ENCODE data around the gene FAM149B1.

The FAM149B1 gene

DNA sequence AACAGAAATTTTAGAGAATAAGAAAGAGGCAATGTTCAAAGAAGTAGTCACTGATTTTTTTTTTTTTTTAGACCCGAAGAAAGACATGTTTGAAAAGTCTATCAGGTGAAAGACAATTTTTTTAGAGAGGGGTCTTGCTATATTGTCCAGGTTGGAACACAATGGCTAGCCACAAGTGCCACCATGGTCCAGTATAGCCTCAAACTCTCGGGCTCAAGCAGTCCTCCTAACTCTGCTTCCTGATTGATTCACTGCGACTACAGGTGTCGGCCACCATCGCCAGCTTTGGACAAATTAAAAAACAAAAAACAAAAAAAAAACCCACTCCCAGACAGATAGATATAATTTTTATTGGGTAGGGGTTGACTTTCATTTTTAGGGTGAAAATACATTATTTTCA is 22.3 kb downstream of the FAM149B1 start:
- no peak overlapping the region for H3K4me3 ChIP-seq (ENCODE audit: low read length)
- no peak for DNase-seq (ENCODE audit: low read depth)
- TF ChIP-seq, protein P1, sequence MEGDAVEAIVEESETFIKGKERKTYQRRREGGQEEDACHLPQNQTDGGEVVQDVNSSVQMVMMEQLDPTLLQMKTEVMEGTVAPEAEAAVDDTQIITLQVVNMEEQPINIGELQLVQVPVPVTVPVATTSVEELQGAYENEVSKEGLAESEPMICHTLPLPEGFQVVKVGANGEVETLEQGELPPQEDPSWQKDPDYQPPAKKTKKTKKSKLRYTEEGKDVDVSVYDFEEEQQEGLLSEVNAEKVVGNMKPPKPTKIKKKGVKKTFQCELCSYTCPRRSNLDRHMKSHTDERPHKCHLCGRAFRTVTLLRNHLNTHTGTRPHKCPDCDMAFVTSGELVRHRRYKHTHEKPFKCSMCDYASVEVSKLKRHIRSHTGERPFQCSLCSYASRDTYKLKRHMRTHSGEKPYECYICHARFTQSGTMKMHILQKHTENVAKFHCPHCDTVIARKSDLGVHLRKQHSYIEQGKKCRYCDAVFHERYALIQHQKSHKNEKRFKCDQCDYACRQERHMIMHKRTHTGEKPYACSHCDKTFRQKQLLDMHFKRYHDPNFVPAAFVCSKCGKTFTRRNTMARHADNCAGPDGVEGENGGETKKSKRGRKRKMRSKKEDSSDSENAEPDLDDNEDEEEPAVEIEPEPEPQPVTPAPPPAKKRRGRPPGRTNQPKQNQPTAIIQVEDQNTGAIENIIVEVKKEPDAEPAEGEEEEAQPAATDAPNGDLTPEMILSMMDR (IDR thresholded peaks at IDR 0.05; ENCODE audit: insufficient read depth, low read depth, low read length, missing control alignments): no peak

DNA sequence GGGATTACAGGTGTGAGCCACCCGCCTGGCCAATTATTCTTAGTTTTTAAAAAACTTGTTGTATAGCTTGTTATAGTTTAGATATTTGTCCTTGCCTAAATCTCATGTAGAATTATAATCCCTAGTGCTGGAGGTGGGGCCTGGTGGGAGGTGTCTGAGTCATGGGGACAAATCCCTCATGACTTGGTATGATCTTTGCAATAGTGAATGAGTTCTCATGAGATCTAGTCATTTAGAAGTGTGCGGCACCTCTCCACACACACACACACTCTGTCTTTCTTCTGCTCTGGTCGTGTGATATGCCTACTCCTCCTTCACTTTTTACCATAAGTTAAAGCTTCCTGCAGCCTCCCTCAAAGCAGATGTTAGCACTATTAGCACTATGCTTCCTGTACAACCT is 37.2 kb downstream of the FAM149B1 start:
- H3K4me3 ChIP-seq (ENCODE audit: low read length): no peak overlapping the region
- no peak for DNase-seq (ENCODE audit: low read depth)
- TF ChIP-seq, protein P1 (IDR thresholded peaks at IDR 0.05; ENCODE audit: insufficient read depth, low read depth, low read length, missing control alignments): no peak

DNA sequence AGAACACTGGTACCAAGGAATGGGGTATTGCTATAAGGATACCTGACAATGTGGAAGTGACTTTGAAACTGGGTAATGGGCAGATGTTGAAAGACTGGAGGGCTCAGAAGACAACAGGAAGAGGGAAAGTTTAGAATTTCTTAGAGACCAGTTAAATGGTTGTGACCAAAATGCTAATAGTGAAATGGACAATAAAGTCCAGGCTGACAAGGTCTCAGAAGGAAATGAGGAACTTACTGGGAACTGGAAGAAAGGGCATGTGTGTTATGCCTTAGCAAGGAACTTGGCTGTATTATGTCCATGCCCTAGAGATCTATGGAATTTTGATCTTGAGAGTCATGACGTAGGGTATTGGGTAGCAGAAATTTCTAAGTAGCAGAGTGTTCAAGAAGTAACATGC is 38.0 kb downstream of the FAM149B1 start:
- H3K4me3 ChIP-seq (ENCODE audit: low read length): no peak overlapping the region
- TF ChIP-seq, protein P1 (IDR thresholded peaks at IDR 0.05; ENCODE audit: insufficient read depth, low read depth, low read length, missing control alignments): no peak
- no peak for DNase-seq (ENCODE audit: low read depth)

DNA sequence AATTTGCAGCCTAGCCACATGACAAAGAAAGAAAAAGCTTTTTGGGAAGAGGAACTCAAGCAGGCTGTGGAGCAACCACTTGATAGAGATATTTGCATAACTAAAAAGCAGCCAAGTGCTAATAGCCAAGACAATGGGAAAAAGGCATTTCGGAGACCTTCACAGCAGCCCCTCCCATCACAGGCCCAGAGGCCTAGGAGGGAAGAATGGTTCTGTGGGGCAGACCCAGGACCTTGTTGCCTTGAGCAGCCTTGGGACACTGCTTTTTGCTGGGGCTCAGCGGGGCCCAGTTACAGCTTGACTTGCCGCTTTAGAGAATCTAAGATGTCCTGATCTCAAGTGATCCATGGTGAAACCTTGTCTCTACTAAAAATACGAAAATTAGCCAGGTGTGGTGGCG is 38.5 kb downstream of the FAM149B1 start:
- TF ChIP-seq, protein P1 (IDR thresholded peaks at IDR 0.05; ENCODE audit: insufficient read depth, low read depth, low read length, missing control alignments): no peak
- no peak for DNase-seq (ENCODE audit: low read depth)
- H3K4me3 ChIP-seq (ENCODE audit: low read length): no peak overlapping the region

DNA sequence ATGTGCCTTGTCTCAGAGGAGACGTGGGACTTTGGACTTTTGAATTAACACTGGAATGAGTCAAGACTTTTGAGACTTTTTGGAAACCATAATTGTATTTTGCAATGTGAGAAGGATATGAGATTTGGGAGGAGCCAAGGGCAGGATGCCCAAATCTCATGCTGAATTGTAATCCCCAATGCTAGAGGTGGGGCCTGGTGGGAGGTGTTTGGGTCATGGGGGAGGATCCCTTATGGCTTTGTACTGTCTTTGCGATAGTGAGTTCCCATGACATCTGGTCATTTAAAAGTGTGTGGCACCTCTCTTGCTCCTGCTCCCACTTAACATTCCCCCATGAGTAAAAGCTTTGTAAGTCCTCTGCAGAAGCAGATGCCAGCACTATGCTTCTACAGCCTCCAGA is 40.0 kb downstream of the FAM149B1 start:
- no peak overlapping the region for H3K4me3 ChIP-seq (ENCODE audit: low read length)
- TF ChIP-seq, protein P1 (IDR thresholded peaks at IDR 0.05; ENCODE audit: insufficient read depth, low read depth, low read length, missing control alignments): no peak
- no peak for DNase-seq (ENCODE audit: low read depth)

DNA sequence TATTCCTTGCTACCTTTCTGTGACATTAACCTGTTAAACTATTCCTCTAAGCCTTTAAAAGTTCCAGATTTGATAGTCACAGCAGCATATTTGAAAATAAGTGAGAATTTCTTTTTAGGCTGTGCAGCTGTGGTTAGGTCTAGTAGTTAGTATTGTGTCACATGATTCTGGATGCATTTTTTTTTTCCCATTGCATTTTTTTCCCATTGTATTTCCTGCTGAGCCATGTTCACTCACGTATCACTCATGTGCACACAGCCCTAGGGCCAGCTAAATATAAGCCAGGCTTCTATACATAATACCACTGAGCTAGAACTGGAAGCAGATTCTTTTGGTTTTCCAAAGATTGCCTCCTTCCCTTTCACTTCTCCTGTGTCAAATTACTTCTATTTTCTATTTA is 41.8 kb downstream of the FAM149B1 start:
- peak; percentile 83 for DNase-seq (ENCODE audit: low read depth)
- no peak overlapping the region for H3K4me3 ChIP-seq (ENCODE audit: low read length)
- TF ChIP-seq, protein P1 (IDR thresholded peaks at IDR 0.05; ENCODE audit: insufficient read depth, low read depth, low read length, missing control alignments): no peak

DNA sequence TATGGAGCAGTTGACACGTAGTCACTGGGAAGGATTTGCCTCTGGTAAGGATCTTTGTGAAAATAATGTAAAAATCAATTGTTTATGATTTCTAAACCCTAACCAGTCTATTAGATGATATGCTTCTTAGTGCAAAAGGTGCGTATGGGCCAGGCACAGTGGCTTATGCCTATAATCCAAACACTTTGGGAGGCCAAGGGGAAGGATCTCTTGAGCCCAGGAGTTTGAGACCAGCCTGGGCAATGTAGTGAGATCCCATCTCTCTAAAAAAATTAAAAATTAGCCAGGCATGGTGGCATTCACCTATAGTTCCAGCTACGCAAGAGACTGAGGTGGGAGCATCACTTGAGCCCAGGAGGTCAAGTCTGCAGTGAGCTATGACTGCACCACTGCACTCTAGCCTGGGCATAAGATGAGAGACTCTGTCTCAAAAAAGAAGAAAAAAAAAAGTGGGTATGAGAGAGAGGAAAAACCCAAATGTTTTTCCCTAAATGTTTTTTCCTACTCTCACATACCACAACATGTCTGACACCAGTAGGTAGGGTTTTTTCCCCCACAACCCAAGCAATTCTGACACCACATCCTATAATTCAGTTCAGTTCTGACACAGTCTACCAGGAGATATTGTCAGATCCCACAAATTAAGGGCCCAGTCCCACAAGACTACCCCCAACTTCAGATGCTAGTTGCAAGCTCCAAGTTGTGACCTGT is 42.6 kb downstream of the FAM149B1 start:
- no peak for DNase-seq (ENCODE audit: low read depth)
- H3K4me3 ChIP-seq (ENCODE audit: low read length): no peak overlapping the region
- TF ChIP-seq, protein P1 (IDR thresholded peaks at IDR 0.05; ENCODE audit: insufficient read depth, low read depth, low read length, missing control alignments): no peak
